NCI-H524 (cell line): Measurements from ENCODE around the gene GRIFIN.
A peak's percentile ranks its signal among the peaks of the same experiment; 100 is the strongest.

Source experiments
- DNase-seq, 2 experiments: peaks; one replicate each; lab custom pipeline; 2025; lab: John Stamatoyannopoulos, UW

Gene GRIFIN, protein sequence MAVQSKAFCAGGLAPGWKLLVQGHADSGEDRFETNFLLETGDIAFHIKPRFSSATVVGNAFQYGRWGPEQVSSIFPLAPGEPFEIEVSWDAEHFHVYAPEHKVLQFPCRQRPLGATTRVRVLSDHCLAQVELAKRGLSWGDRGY

DNA sequence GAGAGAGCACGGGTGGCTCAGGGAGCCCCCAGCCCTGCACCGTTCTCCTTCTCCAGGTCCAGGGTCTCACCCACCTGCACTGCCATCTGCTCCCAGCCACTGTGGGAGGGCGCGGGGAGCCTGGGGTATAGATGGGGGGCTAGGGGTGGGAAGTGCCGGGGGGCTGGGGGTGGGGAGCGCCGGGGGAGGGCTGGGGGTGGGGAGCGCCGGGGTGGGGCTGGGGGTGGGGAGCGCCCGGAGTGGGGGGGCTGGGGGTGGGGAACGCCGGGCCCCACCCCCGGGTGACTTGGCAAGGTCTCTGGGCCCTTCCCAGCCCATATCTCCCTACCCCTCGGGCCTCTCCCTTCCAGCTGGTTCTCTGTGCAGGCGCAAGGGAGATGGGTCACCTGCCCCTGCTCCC, at the start of gene GRIFIN:
GRIFIN (minus strand) TSS at position 101 of the 400 bp plus-strand sequence; CDS start at position 86, 15 bp downstream.
- DNase-seq, result peak in 1 of 2 experiments; percentile 24

DNA sequence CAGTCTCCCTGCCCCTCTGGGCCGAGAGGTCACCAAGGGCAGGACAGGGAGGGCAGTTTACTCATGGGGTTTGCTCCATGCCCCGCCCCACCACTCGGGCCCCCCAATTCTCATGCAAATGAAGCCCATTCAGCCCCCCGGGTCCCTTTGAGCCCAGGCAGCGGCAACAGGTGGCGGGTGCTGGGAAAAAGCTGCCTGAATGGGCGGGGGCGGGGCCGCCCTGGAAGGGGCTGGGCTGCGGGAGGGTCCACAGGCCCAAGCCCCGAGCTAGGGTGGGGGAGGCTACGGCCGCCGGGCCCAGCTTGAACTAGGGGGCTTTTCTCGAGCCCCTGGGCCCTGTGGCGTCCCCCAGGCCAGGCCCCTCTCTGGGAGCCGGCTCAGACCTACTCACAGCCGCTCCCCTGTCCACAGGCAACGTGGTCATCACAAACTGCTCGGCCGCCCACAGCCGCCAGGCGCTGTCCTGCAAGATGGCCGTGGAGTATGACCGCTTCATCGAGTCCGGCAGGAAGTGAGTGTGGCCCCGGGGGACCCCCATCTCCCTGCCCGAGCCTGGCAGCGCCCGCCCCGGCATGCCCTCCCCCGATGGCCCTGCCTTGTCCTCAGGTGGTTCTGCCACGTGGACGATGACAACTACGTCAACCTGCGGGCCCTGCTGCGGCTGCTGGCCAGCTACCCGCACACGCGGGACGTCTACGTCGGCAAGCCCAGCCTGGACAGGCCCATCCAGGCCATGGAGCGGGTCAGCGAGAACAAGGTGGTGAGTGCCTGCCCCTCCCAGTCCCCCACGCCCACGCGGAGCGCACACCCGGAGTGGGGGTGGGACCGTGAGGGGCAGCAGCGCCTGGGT, 48.8 kb upstream of the GRIFIN start:
- no peak for DNase-seq

DNA sequence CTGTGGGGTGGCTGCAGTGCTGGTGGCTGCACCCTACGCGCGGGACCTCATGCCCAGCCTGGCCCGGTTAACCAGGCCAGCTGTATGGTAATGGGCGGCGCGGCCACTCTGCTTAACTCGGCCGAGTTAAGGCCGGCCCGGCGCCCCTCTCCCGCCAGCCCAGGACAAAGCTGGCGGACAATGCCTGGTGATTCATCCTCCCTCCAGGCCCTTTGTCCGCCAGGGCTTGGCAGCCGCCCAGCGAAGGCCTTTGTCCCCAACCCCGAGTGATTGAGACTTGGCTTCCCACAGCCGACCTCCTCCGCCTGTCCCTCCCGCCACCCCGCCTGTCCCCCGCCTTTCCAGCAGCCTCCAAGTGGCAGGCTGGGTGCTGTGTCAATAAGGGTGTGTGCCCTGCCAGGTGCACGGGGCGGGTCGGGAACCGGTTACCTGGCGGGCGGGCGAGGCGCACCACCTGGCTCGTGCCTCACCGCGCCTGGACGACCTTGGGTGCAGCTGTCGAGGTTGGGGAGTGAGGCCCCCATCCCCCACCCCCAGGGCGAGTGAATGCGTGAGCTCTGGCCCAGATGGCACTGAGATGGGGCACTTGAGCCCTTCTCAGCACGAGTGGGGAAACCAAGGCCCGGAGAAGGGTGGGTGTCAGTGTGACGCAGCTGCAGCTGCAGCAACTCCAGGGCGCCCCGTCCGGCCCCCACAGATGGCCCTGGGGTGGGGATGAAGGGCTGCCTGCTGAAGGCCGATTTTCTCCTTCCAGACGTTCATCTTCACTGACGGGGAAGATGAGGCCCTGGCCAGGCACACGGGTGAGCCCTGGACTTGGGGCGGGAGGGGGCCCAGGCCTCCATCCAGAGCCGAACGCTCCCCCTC, 48.0 kb upstream of the GRIFIN start:
- DNase-seq, result no peak

GRCh38 chr7:2523461-2523936, 47.3 kb upstream of the GRIFIN start:
- DNase-seq, result no peak

DNA sequence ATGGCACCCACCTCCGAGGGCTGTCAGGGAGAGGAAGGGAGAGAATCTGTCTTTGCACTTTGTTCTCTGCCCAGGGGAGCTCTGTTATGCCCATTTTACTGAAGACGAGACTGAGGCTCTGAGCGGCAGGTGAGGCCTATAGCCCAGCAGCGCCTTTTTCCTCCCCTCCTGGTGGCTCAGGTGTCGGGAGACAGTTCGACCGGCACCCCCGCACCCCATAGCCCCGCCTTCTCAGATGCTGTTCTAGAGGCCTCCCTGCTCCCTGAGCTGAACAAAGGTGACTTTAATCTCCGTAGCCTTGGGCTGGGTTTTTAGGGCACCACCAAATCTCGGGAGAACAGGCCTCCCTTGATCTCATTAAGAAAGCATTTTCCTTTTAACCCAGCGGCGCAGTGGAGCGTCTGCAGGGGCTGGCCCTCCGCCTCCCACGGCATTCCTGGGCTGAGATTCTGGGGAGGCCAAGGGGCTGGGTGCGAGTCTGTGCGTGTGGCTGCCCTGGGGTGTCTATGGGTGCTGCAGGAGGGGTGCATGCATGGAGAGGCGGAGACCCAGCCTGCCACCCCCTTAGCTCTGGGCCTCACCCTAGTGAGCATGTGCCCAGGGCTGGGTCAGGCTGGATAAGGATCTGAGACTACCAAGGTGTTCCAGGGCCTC, 46.7 kb upstream of the GRIFIN start:
- DNase-seq, result no peak

DNA sequence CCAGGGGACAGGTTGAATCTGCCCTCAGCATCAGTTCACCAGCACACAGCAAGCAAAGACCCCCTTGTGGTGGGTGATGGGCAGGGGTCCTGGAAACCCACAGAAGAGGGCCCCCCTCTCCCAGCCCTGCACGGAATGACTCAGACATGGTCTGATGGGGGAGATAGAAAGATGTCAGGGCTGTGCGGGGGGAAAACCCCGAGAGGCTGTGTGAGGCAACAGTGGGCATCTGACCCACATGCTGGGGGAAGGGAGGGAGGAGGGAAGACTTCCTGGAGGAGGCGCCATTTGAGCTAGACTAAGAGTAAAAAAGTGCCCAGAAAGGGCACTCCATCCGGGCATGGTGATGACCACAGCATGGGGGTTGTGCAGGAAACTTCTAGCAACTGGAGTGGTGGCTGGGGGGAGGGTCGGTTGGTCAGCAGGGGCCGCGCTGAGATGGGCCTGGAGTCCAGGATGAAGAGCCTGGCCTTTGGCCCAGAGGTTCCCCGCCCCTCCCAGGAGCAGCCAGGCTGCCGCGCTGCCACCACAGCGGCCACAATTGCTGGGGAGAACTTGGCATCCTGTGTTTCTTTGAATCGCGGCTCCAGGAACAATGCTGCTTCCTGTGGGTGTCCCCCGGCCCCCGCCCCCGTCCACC, 45.9 kb upstream of the GRIFIN start:
- DNase-seq, result no peak

GRCh38 chr7:2521341-2521745, 45.1 kb upstream of the GRIFIN start:
- no peak for DNase-seq

GRCh38 chr7:2520761-2521290, 44.6 kb upstream of the GRIFIN start:
- no peak for DNase-seq

GRCh38 chr7:2520131-2520760, 44.0 kb upstream of the GRIFIN start:
- peak; percentile 40 to 80 for DNase-seq

DNA sequence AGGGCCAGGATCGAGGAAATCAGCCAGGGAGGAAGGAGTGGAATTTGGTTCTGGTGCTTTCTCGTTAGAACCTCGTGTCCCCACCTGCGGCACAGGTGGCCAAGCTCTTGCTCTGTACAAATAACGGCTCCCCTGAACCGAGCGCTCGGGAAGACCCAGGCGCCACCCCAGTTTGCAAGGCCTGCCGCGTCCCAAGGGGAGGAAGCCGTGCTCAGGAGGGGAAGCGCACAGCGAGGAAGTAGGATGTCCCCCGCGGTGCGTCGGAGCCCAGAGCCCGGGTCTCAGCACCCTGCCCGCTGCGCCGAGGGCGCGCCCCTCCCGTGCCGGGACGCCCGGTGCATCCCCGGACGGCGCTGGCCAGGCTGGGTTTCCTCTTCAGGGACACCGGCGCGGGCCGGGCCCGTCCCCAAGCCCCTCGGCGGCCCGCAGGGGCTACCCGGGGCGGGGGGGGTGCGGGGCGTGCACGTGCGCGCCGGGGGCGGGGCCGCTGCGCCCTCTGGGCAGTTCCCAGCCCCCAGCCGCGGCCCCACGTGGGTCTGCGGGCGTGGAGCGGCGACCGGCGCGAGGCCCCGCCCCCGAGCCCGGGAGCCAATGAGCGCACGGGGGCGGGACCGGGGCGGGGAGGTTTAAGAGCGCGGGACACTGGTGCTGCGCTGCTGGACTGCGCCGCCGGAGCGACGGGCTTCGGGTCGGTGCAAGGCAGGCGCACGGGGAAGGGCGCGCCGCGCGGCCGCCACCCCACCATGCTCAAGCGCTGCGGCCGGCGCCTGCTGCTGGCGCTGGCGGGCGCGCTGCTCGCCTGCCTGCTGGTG, 43.1 kb upstream of the GRIFIN start, which contains the start of gene LFNG:
LFNG (plus strand) TSS at position 656 of the 812 bp plus-strand sequence; CDS start at position 744, 88 bp downstream.
- peak; percentile 68 to 87 for DNase-seq

DNA sequence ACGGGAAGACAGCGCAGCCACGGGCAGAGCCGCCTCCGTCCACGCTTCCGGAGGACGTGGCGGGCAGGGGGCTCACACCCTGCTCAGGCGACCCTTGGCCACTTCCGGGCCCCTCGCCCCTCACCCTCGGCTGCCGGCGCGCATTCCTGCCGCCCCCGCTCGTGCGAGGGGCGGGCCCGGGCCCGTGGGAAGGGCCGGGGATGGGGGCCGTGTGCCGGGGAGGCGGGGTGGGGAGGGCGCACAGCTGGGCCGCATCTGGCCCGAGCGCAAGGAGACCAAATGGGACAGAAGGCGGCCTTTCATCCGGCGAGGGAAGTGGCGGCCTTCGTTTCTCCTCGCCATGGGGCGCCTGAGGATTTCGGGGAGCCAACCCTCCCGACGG, 42.5 kb upstream of the GRIFIN start:
- DNase-seq, result no peak

DNA sequence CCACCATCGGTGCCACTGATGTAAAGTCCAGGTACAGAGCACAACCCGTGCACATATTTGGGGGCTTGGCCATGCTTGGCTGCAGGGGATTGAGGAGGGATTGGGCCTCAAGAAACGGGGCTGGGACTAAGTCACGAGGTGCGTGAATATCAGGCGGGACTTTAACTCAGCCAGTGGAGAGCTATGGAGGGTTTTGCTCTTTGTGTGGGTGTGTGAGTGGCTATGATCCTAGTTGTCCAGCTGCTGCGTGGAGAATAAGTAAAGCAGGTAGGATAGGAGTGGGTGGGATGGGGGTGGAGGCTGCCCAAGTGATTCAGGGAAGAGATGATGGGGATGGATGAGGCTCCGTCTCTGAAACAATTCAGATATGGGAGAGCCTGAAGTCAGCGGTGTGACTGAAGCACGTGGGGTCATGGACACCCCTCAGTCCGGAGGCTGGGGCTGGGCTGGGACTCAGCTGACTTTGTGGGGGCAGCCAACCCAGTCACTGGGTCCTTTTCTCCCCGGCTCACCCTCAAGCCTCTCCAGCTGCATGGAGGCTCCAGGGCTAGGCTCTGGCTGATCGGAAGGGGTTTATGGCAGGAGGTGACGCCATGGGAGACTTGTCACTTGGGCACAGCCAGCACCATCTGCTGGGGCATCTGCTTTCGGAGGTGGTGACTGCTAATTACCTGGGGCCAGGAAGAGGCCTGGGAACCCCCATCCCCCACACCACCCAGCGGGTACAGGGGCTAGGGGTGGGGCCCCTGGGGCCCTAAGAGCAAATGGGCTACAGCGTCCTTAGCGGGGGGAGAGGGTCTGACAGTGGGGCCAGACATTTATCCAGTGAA, 41.7 kb upstream of the GRIFIN start:
- peak; percentile 88 to 90 for DNase-seq

- DNase-seq, result no peak
These were observed 40.8 kb upstream of the GRIFIN start for GRCh38 chr7:2517026-2517425.

DNA sequence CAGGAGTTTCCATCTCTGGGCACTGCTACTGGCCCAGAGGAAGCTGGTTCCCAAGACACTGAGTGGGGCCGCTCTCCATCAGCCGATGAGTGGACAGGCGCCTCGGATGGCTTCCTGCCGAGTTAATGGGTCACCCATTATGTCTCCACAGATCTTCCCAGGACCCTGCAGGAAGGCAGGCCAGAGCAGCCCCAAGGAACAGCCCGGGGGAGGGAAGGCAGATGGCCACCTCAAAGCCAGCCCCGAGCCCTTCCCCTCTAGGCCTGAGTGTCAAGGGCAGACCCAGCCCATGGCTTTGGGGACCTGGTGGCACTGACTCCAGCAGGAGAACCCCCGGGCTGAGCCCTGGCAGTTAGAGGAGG, 40.0 kb upstream of the GRIFIN start:
- no peak for DNase-seq

GRCh38 chr7:2515424-2516193, 39.4 kb upstream of the GRIFIN start:
- DNase-seq, result no peak

DNA sequence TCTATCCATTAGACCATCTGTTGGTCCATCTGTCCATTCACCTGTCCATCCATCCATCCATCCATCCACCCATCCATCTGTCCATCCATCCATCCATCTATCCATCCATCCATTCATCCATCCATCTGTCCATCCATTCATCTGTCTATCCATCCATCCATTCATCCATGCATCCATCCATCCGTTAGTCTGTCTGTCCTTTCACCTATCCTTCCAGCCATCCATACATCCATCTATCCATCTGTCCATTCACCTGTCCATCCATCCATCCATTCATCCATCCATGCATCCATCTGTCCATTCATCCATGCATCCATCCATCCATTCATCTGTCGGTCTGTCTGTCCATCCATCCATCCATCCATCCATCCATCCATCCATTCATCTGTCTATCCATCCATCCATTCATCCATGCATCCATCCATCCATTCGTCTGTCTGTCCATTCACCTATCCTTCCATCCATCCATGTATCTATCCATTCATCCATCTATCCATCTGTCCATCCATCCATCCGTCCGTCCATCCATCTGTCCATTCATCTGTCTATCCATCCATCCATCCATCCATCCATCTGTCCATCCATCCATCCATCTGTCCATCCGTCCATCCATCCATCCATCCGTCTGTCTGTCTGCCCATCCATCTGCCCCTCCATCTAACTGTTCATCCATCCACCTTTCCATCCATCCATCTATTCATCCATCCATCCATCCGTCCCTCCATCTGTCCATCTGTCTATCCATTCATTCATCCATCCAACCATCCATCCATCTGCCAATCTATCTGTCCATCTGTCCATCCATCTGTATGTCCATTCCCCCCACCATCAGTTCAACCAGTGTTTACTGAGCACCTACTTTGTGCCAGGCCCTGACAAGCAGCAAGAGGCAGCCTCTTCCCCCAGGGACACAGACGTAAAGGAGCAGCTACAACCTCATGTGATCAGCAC, 38.5 kb upstream of the GRIFIN start:
- DNase-seq, result no peak

- peak; percentile 40 to 86 for DNase-seq
These were observed 37.5 kb upstream of the GRIFIN start for GRCh38 chr7:2513702-2514101.
